Activated effector memory CD4-positive, alpha-beta T cell treated with Interleukin-2 at 50 U/mL for 16 hours (primary cell): ENCODE results near the gene PIM3.

ENCODE experiments used
- DNase-seq: peaks from one replicate; pipeline ENCODE4 v3.0.0-alpha.2; 2020

The PIM3 gene

GRCh38 chr22:49943771-49944398 is 16.7 kb upstream of the PIM3 start:
- DNase-seq, result no peak

GRCh38 chr22:49944399-49944891 is 16.1 kb upstream of the PIM3 start:
- DNase-seq, result no peak

- DNase-seq, result peak; percentile 52
Measured at GRCh38 chr22:49945042-49945794, 15.4 kb upstream of the PIM3 start.

GRCh38 chr22:49946612-49947295 is 13.8 kb upstream of the PIM3 start:
- no peak for DNase-seq

- DNase-seq, result no peak
Measured at GRCh38 chr22:49947296-49947622, 13.3 kb upstream of the PIM3 start.

GRCh38 chr22:49948116-49948957 is 12.2 kb upstream of the PIM3 start:
- DNase-seq, result no peak

- DNase-seq, result no peak
Measured at GRCh38 chr22:49948958-49949913, 11.3 kb upstream of the PIM3 start.

GRCh38 chr22:49949914-49950292 is 10.7 kb upstream of the PIM3 start:
- no peak for DNase-seq

GRCh38 chr22:49950396-49950994 is 10.1 kb upstream of the PIM3 start:
- no peak for DNase-seq

- DNase-seq, result no peak
Measured at GRCh38 chr22:49951000-49951677, 9.4 kb upstream of the PIM3 start.

- no peak for DNase-seq
Measured at GRCh38 chr22:49951678-49951985, 8.9 kb upstream of the PIM3 start.

GRCh38 chr22:49951986-49952896 is 8.3 kb upstream of the PIM3 start:
- no peak for DNase-seq

GRCh38 chr22:49953027-49953679 is 7.4 kb upstream of the PIM3 start:
- DNase-seq, result no peak

- DNase-seq, result no peak
Measured at GRCh38 chr22:49953680-49954344, 6.8 kb upstream of the PIM3 start.

GRCh38 chr22:49954354-49954753 is 6.2 kb upstream of the PIM3 start:
- DNase-seq, result no peak

GRCh38 chr22:49954991-49955580 is 5.5 kb upstream of the PIM3 start:
- DNase-seq, result no peak

- no peak for DNase-seq
Measured at GRCh38 chr22:49955581-49956417, 4.8 kb upstream of the PIM3 start.

- no peak for DNase-seq
Measured at GRCh38 chr22:49956418-49956770, 4.2 kb upstream of the PIM3 start.
